ENCODE measurements around the gene SNTG2. TPM values are rescaled to one million over a fixed set of nuclear protein-coding genes. Genes with fewer than 3 reads are reported as not detected.

SNTG2 gene
- total and polyA plus RNA-seq, 4 donors = not detected

GRCh38 chr2:1186421-1186820 is 235.8 kb downstream of the SNTG2 start:
- H3K27ac ChIP-seq (ENCODE audit: low read depth in 1 of 2, low read length in 2 of 2) = no peak overlapping the region
- H3K27me3 ChIP-seq (ENCODE audit: control insufficient read depth in 4 of 4, insufficient read depth in 4 of 4, low read length in 3 of 4) = no peaks in the 10 kb centered on the region
- DNase-seq (ENCODE audit: low spot score) = no peak
- peaks cover 0 to 3% (median 0%) of the 10 kb centered on the region in 4 donors for H3K9me3 ChIP-seq (ENCODE audit: control insufficient read depth in 4 of 4, low read length in 3 of 4)
- H3K4me1 ChIP-seq (ENCODE audit: control insufficient read depth in 4 of 4, insufficient read depth in 4 of 4, low read length in 3 of 4) = no peaks in the 10 kb centered on the region
- H3K9ac ChIP-seq (ENCODE audit: low read depth in 1 of 2, low read length in 2 of 2) = no peak overlapping the region
- H3K36me3 ChIP-seq (ENCODE audit: control insufficient read depth in 4 of 4, insufficient read depth in 3 of 4, low read depth in 1 of 4, low read length in 3 of 4) = no peaks in the 10 kb centered on the region
- TF ChIP-seq, protein P1, sequence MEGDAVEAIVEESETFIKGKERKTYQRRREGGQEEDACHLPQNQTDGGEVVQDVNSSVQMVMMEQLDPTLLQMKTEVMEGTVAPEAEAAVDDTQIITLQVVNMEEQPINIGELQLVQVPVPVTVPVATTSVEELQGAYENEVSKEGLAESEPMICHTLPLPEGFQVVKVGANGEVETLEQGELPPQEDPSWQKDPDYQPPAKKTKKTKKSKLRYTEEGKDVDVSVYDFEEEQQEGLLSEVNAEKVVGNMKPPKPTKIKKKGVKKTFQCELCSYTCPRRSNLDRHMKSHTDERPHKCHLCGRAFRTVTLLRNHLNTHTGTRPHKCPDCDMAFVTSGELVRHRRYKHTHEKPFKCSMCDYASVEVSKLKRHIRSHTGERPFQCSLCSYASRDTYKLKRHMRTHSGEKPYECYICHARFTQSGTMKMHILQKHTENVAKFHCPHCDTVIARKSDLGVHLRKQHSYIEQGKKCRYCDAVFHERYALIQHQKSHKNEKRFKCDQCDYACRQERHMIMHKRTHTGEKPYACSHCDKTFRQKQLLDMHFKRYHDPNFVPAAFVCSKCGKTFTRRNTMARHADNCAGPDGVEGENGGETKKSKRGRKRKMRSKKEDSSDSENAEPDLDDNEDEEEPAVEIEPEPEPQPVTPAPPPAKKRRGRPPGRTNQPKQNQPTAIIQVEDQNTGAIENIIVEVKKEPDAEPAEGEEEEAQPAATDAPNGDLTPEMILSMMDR (IDR thresholded peaks at IDR 0.05; ENCODE audit: low read depth, low read length, missing input control) = no peak
- TF ChIP-seq HNF4A (conservative IDR thresholded peaks at IDR 0.05) (no peak), YY1 (IDR thresholded peaks at IDR 0.05) (no peak), NR2F2 (IDR thresholded peaks at IDR 0.05) (no peak), ATF3 (IDR thresholded peaks at IDR 0.05) (no peak), FOXA1 (IDR thresholded peaks at IDR 0.05) (no peak), TAF1 (conservative IDR thresholded peaks at IDR 0.05) (no peak), EGR1 (IDR thresholded peaks at IDR 0.05; ENCODE audit: low read depth in 2 of 2) (no peak), HNF4G (IDR thresholded peaks at IDR 0.05) (no peak), FOXA2 (IDR thresholded peaks at IDR 0.05) (no peak), GABPA (IDR thresholded peaks at IDR 0.05 in 1 of 2, conservative IDR thresholded peaks at IDR 0.05 in 1 of 2) (no peak), JUND (IDR thresholded peaks at IDR 0.05) (no peak)
- TF ChIP-seq, protein P2, sequence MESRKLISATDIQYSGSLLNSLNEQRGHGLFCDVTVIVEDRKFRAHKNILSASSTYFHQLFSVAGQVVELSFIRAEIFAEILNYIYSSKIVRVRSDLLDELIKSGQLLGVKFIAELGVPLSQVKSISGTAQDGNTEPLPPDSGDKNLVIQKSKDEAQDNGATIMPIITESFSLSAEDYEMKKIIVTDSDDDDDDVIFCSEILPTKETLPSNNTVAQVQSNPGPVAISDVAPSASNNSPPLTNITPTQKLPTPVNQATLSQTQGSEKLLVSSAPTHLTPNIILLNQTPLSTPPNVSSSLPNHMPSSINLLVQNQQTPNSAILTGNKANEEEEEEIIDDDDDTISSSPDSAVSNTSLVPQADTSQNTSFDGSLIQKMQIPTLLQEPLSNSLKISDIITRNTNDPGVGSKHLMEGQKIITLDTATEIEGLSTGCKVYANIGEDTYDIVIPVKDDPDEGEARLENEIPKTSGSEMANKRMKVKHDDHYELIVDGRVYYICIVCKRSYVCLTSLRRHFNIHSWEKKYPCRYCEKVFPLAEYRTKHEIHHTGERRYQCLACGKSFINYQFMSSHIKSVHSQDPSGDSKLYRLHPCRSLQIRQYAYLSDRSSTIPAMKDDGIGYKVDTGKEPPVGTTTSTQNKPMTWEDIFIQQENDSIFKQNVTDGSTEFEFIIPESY (IDR thresholded peaks at IDR 0.05) = no peak
- TF ChIP-seq, protein P3, sequence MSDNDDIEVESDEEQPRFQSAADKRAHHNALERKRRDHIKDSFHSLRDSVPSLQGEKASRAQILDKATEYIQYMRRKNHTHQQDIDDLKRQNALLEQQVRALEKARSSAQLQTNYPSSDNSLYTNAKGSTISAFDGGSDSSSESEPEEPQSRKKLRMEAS (IDR thresholded peaks at IDR 0.05) = no peak
- TF ChIP-seq, protein P4, sequence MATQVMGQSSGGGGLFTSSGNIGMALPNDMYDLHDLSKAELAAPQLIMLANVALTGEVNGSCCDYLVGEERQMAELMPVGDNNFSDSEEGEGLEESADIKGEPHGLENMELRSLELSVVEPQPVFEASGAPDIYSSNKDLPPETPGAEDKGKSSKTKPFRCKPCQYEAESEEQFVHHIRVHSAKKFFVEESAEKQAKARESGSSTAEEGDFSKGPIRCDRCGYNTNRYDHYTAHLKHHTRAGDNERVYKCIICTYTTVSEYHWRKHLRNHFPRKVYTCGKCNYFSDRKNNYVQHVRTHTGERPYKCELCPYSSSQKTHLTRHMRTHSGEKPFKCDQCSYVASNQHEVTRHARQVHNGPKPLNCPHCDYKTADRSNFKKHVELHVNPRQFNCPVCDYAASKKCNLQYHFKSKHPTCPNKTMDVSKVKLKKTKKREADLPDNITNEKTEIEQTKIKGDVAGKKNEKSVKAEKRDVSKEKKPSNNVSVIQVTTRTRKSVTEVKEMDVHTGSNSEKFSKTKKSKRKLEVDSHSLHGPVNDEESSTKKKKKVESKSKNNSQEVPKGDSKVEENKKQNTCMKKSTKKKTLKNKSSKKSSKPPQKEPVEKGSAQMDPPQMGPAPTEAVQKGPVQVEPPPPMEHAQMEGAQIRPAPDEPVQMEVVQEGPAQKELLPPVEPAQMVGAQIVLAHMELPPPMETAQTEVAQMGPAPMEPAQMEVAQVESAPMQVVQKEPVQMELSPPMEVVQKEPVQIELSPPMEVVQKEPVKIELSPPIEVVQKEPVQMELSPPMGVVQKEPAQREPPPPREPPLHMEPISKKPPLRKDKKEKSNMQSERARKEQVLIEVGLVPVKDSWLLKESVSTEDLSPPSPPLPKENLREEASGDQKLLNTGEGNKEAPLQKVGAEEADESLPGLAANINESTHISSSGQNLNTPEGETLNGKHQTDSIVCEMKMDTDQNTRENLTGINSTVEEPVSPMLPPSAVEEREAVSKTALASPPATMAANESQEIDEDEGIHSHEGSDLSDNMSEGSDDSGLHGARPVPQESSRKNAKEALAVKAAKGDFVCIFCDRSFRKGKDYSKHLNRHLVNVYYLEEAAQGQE (IDR thresholded peaks at IDR 0.05) = no peak
- 61% methylated on average over 2 of the region's 2 CpGs for WGBS
- H3K4me3 ChIP-seq (ENCODE audit: low read depth in 1 of 3, low read length in 3 of 3) = no peak overlapping the region

GRCh38 chr2:1187189-1187588 is 236.5 kb downstream of the SNTG2 start:
- Histone ChIP-seq H3K27ac (ENCODE audit: low read depth in 1 of 2, low read length in 2 of 2) (no peak overlapping the region), H3K4me3 (ENCODE audit: low read depth in 1 of 3, low read length in 3 of 3) (no peak overlapping the region), H3K9me3 (ENCODE audit: control insufficient read depth in 4 of 4, low read length in 3 of 4) (peaks cover 0 to 3% (median 0%) of the 10 kb centered on the region in 4 donors), H3K36me3 (ENCODE audit: control insufficient read depth in 4 of 4, insufficient read depth in 3 of 4, low read depth in 1 of 4, low read length in 3 of 4) (no peaks in the 10 kb centered on the region), H3K4me1 (ENCODE audit: control insufficient read depth in 4 of 4, insufficient read depth in 4 of 4, low read length in 3 of 4) (no peaks in the 10 kb centered on the region), H3K27me3 (ENCODE audit: control insufficient read depth in 4 of 4, insufficient read depth in 4 of 4, low read length in 3 of 4) (no peaks in the 10 kb centered on the region), H3K9ac (ENCODE audit: low read depth in 1 of 2, low read length in 2 of 2) (no peak overlapping the region)
- 58% methylated on average over 3 of the region's 3 CpGs for WGBS
- TF ChIP-seq SP1 (IDR thresholded peaks at IDR 0.05) (no peak), RAD21 (IDR thresholded peaks at IDR 0.05) (no peak)
- DNase-seq (ENCODE audit: low spot score) = no peak
